SK-N-DZ (cell line): ENCODE data around the gene ZNF77.
"Not testable (repeated sequence)": the region's sequence is repeated elsewhere in the genome, so short reads cannot be mapped to it uniquely, and the experiment has no call there.

ENCODE experiments used
- DNase-seq: peaks from one replicate; pipeline ENCODE4 v3.0.0-alpha.2; 2015; ENCODE audit warnings: low spot score

Gene ZNF77

GRCh38 chr19:2970201-2970835 is 25.5 kb upstream of the ZNF77 start:
- DNase-seq: no peak

DNA sequence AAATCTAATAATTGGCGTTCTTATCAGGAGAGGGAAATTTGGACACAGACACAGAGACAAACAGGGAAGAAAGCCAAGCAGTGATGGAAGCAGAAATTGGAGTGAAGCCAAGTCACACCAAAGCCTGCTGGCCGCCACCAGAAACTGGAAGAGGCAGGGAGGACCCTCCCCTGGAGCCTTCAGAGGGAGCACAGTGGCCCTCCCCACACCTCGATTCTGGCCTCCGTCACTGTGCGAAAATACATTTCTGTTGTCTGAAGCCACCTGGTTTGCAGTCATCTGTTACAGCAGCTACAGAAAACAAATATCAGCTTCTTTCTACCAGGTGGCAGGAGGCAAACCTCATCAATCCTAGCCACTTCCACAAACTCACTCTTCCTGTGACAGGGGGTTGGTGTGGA is 24.3 kb upstream of the ZNF77 start:
- DNase-seq: peak; percentile 90

DNA sequence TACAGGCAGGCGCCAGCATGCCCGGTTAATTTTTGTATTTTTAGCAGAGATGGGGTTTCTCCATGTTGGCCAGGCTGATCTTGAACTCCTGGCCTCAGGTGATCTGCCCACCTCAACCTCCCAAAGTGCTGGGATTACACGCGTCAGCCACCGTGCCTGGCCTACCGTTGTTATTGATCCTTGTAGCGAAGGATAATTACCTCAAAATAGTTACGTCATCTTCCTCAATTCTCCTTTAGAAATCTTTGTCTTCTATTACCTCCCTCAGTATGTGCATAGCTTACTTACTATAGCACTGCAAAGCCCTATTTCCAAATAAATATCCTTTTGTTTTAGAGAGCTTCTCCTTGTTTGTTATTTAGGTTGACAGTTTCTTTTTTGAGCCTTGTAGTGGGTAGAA is 23.2 kb upstream of the ZNF77 start:
- DNase-seq: no peak

DNA sequence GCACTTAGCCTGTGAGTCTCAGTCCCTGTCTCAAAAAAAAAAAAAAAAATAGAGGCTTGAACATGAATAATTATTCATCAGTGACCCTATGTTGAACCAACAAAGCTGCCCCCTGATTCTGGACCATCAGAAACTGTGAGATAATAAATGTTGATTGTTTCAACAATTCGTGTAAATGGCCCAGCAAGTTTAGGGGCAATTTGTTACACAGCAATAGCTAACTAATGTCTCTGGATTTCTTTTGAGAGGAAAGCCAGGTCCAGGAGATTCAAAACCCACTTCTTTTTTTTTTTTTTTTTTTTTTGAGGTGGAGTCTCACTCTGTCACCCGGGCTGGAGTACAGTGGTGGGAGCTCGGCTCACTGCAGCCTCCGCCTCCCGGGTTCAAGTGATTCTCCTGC is 20.1 kb upstream of the ZNF77 start:
- no peak for DNase-seq

GRCh38 chr19:2963631-2964030 is 18.9 kb upstream of the ZNF77 start:
- DNase-seq: not testable (repeated sequence)

DNA sequence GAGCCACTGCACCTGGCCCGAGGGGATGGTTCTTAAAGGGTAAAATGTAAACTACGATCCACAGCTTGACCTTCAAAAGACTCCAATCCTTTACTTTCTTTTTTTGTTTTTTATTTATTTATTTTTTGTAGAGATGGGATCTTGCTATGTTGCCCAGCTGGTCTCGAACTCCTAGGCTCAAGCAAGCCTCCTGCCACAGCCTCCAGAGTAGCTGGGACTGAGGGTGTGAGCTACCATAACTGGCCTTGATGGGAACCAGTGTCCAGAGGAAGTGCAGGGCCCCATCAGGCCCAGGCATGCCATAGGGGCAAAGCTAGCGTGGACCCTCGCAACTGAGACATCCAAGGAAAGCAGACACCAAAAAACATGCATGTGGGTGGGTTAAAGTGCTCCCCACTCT is 18.4 kb upstream of the ZNF77 start:
- no peak for DNase-seq

DNA sequence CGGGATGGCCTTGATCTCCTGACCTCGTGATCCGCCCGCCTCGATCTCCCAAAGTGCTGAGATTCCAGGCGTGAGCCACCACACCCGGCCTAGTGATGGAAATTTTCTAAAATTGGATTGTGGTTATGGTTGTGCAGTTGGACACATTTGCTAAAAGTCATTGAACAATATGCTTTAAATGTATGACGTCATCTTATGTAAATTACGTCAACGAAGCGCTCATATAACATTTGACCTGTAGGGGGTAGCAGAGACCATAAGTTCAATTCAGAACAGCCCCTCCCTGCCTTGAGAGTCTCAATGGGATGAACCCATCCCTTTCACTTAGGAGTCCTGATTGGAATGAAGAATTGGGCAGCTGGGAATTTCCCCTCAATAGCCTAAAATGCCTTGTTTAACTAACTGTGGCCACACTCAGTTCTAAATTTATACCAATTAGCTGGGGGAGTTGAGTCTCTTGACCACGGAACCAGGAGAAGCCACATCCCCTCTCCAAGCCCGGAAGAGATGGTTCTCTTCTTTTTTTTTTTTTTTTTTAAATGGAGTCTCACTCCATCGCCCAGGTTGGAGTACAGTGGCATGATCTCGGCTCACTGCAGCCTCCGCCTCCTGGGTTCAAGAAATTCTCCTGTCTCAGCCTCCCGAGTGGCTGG is 17.4 kb upstream of the ZNF77 start:
- DNase-seq: peak; percentile 80

DNA sequence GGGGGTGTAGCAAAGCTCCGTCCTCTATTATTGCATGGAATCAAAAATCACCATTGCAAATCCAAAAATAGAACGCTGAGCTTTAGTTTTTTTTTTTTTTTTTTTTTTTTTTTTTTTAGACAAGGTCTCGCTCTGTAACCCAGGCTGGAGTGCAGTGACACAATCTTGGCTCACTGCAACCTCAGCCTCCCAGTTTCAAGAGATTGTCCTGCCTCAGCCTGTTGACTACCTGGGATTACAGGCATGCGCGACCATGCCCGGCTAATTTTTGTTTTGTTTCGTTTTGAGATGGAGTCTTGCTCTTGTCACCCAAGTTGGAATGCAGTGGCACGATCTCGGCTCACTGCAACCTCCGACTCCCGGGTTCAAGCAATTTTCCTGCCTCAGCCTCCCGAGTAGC is 15.3 kb upstream of the ZNF77 start:
- DNase-seq: no peak

DNA sequence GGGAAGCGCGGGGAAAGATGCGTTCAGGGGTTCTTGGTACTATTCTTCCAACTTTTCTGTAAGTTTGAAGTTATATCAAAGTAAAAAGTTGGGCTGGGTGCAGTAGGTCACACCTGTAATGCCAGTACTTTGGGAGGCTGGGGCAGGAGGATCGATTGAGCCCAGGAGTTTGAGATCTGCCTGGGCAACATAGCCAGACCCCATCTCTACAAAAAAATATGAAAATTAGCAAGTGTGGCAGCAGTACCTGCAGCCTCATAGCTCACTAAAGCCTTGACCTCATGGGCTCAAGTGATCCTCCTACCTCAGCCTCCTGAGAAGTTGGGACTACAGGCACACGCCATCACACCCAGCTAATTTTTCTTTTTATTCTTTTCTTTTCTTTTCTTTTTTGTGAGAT is 12.4 kb upstream of the ZNF77 start:
- no peak for DNase-seq

DNA sequence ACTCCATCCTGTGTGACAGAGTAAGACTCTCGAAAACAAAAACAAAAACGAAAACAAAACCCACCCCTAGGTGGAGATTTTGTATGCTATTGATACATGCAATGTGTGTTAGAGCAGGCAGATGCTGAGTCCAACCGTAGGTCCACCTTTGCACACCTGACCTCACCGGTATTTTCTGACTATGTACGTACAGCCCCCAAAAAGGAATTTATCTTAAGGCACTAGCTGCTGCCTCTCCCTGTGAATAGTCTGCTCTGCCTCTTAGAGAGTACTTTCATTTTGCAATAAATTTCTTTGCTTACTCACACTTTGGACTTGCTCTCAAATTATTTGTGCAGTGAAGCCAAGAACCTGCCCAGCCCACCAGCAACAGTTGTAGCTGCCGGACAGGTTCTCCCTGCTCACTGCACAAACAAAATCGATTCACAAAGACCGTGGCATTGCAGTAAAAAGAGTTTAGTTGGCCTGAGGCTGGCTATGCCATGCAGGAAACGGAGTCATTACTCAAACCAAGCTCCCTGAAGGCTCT is 8.2 kb upstream of the ZNF77 start:
- no peak for DNase-seq

DNA sequence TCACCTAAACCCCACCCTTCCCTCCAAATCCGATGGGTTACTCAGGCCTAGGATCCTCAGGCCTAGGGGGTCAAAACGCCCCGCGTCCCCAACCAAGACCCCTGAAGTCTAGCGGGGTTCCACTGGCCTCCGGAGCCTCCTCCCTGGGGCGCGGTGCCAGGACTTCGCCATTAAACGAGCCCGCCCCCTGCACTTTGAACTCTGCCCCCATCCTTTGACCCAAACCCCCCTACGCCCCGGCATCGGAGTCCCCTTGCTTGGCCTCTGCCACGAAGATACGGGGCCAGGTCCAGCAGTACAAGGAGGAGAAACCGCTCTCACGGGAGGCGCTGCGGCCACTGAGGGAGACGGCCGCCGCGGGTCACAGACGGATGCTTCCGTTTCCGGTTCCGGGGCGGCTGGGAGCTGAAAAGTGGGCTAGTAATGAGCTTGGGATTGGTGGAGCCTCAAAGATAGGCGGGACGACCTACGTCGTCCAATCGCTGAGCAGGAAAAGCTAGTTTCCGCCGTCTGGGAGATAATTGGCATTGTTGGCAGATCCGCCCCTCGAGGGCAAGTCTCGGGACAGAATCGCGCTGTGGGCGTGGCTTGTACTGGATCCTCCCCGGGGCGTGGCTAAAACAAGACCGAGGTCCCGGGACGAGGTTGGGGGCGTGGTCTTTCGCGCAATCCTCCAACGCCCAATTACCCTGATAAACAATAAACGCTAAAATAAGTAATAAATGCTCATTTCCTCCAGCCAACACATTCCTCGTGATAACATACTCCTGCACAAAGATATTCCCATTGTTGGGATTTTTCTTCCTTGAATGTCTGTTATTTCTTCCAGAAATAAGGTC is 5.7 kb upstream of the ZNF77 start:
- DNase-seq: peak; percentile 99

- DNase-seq: peak; percentile 53
Observed at GRCh38 chr19:2949939-2950285, 5.1 kb upstream of the ZNF77 start.

- no peak for DNase-seq
Observed at GRCh38 chr19:2945575-2946184, 909 bp upstream of the ZNF77 start.

GRCh38 chr19:2944403-2944774 is 382 bp downstream of the ZNF77 start:
- DNase-seq: no peak

DNA sequence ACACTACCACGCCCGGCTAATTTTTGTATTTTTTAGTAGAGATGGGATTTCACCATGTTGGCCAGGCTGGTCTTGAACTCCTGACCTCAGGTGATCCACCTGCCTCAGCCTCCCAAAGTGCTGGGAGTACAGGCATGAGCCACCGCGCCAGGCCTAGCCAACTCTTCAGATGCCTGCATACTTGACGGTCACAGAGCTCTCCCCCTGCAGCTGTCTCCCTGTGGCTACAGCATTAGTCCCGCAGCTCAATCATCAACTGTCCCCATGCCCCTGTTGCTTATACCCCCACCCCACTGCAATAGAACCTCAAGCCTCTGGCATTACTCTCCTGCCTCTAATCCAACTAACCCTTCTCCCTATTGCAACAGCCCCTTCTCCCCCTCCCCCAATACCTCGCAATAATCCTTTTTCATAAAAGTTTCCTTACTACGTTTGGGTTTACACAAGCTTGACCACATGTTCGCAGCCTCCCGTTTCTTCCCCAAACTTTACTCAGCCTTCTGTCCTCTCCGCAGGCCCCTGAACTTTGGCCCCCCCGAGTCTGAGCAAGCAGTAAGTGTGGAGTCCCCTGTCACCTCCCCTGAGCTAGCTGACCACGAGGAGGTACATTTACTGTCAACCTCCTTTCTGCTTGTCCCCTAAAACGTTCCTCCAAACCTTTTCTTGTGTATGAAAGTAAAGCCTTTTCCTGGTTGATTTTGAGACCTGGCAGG is 1.7 kb downstream of the ZNF77 start:
- no peak for DNase-seq

GRCh38 chr19:2935863-2936262 is 8.9 kb downstream of the ZNF77 start:
- DNase-seq: not testable (repeated sequence)

DNA sequence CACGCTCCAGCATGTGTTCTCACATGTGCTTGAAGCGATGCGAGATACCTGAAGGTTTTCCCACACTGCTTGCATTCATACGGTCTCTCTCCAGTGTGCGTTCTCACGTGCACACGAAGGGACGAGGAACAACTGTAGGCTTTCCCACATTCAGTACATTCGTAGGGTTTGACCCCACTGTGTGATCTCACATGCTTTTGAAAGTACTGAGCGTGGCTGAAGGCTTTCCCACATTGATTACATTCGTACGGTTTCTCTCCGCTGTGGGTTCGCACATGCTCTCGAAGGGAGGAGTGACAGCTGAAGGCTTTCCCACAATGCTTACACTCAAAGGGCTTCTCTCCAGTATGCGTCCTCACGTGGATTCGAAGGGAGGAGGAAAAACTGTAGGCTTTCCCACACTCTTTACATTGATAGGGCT is 11.3 kb downstream of the ZNF77 start:
- DNase-seq: no peak

- no peak for DNase-seq
Observed at GRCh38 chr19:2927032-2927430, 17.7 kb downstream of the ZNF77 start.

- no peak for DNase-seq
Observed at GRCh38 chr19:2926341-2927031, 18.3 kb downstream of the ZNF77 start.

DNA sequence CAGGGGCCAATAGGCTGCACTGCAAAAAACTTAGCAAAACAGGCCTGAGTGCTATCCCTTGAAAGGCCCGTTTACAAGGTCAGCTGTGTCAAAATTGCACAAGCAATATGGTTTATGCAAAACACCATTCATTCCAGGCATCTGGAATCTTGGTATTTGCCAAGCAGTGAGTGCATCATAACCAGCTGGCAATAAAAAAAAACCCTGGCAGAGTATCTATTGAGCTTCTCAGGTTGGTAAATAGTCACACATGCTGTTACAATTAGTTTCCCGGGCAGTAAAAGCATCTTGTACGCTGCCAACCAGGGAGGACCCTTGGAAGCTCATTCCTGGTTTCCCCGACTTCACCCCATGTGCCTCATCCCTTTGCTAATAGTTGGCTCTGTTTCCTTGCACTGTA is 21.3 kb downstream of the ZNF77 start:
- no peak for DNase-seq

- no peak for DNase-seq
Observed at GRCh38 chr19:2922987-2923386, 21.8 kb downstream of the ZNF77 start.
